Neural progenitor cell (in vitro differentiated cells): ENCODE results near the gene CRYZL1. TPM values are rescaled to one million over a fixed set of nuclear protein-coding genes. Genes with fewer than 3 reads are reported as not detected.
A peak's percentile ranks its signal among the peaks of the same experiment; 100 is the strongest.

Experiments used
- DNase-seq: peaks from one replicate; pipeline ENCODE4 v3.0.0-alpha.2; 2016; ENCODE audit warnings: low spot score
- H2AFZ ChIP-seq: fragments of 200-600 bp; sonication (generic); replicated peaks from 2 replicates; pipeline ENCODE4 v1.6.1; 2016; ENCODE audit warnings: antibody characterized with exemption
- H3F3A ChIP-seq: fragments of 200-600 bp; sonication (generic); 2 replicates; pipeline ENCODE4 v1.6.1; 2016; ENCODE audit warnings: antibody characterized with exemption, low read depth
- H3K27ac ChIP-seq: fragments of 200-600 bp; sonication (generic); 2 replicates; pipeline ENCODE4 v1.5.1; 2016; ENCODE audit warnings: mild to moderate bottlenecking
- H3K27me3 ChIP-seq: fragments of 200-600 bp; sonication (generic); 2 replicates; pipeline ENCODE4 v1.6.1; 2016; ENCODE audit warnings: mild to moderate bottlenecking, moderate library complexity
- H3K36me3 ChIP-seq: fragments of 200-600 bp; sonication (generic); 2 replicates; pipeline ENCODE4 v1.5.1; 2016
- H3K4me1 ChIP-seq: fragments of 200-600 bp; sonication (generic); 2 replicates; pipeline ENCODE4 v1.6.1; 2016; ENCODE audit warnings: mixed run types
- H3K4me2 ChIP-seq: fragments of 200-600 bp; sonication (generic); 2 replicates; pipeline ENCODE4 v1.6.1; 2016
- H3K4me3 ChIP-seq: fragments of 200-600 bp; sonication (generic); 2 replicates; pipeline ENCODE4 v1.5.1; 2016
- H3K79me2 ChIP-seq: fragments of 200-600 bp; sonication (generic); 2 replicates; pipeline ENCODE4 v1.6.1; 2016; ENCODE audit warnings: low read depth
- H3K9ac ChIP-seq: fragments of 200-600 bp; sonication (generic); 2 replicates; pipeline ENCODE4 v1.6.1; 2016
- H3K9me3 ChIP-seq: fragments of 200-600 bp; sonication (generic); 2 replicates; pipeline ENCODE4 v1.5.1; 2016; ENCODE audit warnings: low read depth
- H4K20me1 ChIP-seq: fragments of 200-600 bp; sonication (generic); 2 replicates; pipeline ENCODE4 v1.6.1; 2016; ENCODE audit warnings: low read depth
- H3K27ac Mint-ChIP-seq: 3 replicates; pipeline ENCODE4 v1.8.0; 2021; ENCODE audit warnings: mixed read lengths
- H3K27me3 Mint-ChIP-seq: 2 replicates; pipeline ENCODE4 v1.8.0; 2022; ENCODE audit warnings: low read depth, mild to moderate bottlenecking, inconsistent platforms, moderate library complexity, mixed read lengths; ENCODE audit not compliant: insufficient read depth
- H3K36me3 Mint-ChIP-seq: 3 replicates; pipeline ENCODE4 v1.8.0; 2021; ENCODE audit warnings: mixed read lengths
- H3K4me1 Mint-ChIP-seq: 3 replicates; pipeline ENCODE4 v1.8.0; 2021; ENCODE audit warnings: mixed read lengths
- H3K4me3 Mint-ChIP-seq: 3 replicates; pipeline ENCODE4 v1.8.0; 2021; ENCODE audit warnings: mild to moderate bottlenecking, moderate library complexity, mixed read lengths
- H3K9me3 Mint-ChIP-seq: 3 replicates; pipeline ENCODE4 v1.8.0; 2020; ENCODE audit warnings: mixed read lengths
- EZH2 ChIP-seq: fragments of 200-600 bp; sonication (generic); IDR thresholded peaks from 2 replicates; pipeline ENCODE4 v1.6.1; 2017; ENCODE audit warnings: antibody characterized with exemption, mild to moderate bottlenecking, moderate library complexity
- EZH2phosphoT487 ChIP-seq: fragments of 200-600 bp; sonication (generic); IDR thresholded peaks from 2 replicates; pipeline ENCODE4 v1.6.1; 2017; ENCODE audit warnings: antibody characterized with exemption
- total RNA-seq: library from RNA; depleted of rRNA; stranded (reverse); fragments of >200 nt; gene quantifications from 2 replicates; pipeline ENCODE4 v1.2.3, GENCODE V29; 2015; ENCODE audit warnings: low replicate concordance
- TF ChIP-seq, protein P1 (sequence below): fragments of 200-600 bp; sonication (generic); IDR thresholded peaks from 2 replicates; pipeline ENCODE4 v1.5.1; 2017; ENCODE audit warnings: antibody characterized with exemption, mild to moderate bottlenecking

CRYZL1 gene
- total RNA-seq, 1 donor from 2014 or later = 80.0 TPM

DNA sequence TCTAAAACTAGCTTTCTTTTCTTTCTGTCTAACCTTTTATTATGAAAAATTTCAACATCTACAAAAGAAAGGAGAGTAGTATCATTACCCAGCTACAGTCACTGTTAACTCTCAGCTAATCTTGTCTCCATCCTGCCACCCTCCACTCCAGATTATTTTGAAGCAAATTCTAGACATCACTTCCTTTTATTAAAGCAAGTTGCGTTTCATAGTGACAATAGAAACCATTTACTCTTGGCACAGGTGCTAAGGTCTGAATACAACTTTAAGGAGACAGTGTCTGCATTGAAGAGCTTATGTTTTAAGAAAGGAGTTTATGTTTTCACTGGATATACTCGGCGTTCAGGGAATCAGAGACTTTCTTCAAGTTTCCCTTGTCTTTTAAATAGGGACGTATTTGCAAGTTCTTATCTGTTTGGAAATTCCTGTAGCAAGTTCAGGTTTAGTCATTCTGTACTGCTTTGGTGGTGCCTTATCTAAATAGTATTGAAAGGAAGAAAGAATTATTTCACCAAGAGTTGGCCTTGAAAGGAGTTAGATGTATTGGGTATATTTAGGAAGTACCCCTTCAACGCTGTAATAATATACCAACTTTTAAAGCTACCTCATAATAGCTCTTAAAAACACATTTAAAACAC, 43.5 kb upstream of the CRYZL1 start:
- H3K4me1 ChIP-seq = peaks cover 23% of the 10 kb centered on the region
- no peaks in the 10 kb centered on the region for H3K36me3 ChIP-seq
- Mint-ChIP-seq H3K9me3 (peaks cover 8% of the 10 kb centered on the region), H3K27me3 (peaks cover 2% of the 10 kb centered on the region), H3K4me3 (no peak overlapping the region), H3K4me1 (peaks cover 51% of the 10 kb centered on the region), H3K27ac (peak overlapping the region; percentile 91), H3K36me3 (peaks cover 10% of the 10 kb centered on the region)
- H3K4me2 ChIP-seq = no peak overlapping the region
- no peak overlapping the region for H2AFZ ChIP-seq
- H3K4me3 ChIP-seq = no peak overlapping the region
- H3K9ac ChIP-seq = no peak overlapping the region
- DNase-seq = no peak
- H3F3A ChIP-seq = peaks cover 20% of the 10 kb centered on the region
- TF ChIP-seq EZH2 (no peak), EZH2phosphoT487 (no peak)
- TF ChIP-seq, protein P1, sequence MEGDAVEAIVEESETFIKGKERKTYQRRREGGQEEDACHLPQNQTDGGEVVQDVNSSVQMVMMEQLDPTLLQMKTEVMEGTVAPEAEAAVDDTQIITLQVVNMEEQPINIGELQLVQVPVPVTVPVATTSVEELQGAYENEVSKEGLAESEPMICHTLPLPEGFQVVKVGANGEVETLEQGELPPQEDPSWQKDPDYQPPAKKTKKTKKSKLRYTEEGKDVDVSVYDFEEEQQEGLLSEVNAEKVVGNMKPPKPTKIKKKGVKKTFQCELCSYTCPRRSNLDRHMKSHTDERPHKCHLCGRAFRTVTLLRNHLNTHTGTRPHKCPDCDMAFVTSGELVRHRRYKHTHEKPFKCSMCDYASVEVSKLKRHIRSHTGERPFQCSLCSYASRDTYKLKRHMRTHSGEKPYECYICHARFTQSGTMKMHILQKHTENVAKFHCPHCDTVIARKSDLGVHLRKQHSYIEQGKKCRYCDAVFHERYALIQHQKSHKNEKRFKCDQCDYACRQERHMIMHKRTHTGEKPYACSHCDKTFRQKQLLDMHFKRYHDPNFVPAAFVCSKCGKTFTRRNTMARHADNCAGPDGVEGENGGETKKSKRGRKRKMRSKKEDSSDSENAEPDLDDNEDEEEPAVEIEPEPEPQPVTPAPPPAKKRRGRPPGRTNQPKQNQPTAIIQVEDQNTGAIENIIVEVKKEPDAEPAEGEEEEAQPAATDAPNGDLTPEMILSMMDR = no peak
- H3K9me3 ChIP-seq = no peaks in the 10 kb centered on the region
- peaks cover 72% of the 10 kb centered on the region for H4K20me1 ChIP-seq
- no peak overlapping the region for H3K27ac ChIP-seq
- no peaks in the 10 kb centered on the region for H3K27me3 ChIP-seq
- H3K79me2 ChIP-seq = peaks cover 100% of the 10 kb centered on the region

DNA sequence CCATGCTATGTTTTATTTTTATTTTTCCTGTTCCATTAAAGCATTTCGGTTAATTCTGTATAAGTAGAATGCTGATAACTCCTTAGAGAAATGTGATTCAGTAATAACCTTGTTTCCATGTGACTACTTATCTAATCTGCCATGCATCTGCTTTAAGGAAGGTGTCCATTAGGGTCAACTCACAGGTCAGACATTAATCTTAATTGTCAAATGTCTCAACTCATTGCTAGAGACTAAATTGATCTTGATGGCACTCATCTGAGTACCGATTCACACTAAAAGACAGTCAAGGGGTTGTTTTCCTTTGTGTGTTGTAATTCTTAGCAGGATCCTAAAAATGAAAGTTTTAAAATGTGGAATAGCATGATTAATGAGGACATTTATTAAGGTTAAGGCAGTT, 42.5 kb upstream of the CRYZL1 start:
- Histone ChIP-seq H3K4me3 (no peak overlapping the region), H3K9ac (no peak overlapping the region), H3K36me3 (no peaks in the 10 kb centered on the region), H2AFZ (no peak overlapping the region), H3K4me2 (no peak overlapping the region), H3F3A (peaks cover 18% of the 10 kb centered on the region), H3K4me1 (peaks cover 23% of the 10 kb centered on the region), H3K27ac (no peak overlapping the region), H3K79me2 (peaks cover 100% of the 10 kb centered on the region), H3K27me3 (no peaks in the 10 kb centered on the region), H3K9me3 (no peaks in the 10 kb centered on the region), H4K20me1 (peaks cover 64% of the 10 kb centered on the region)
- no peak for DNase-seq
- Mint-ChIP-seq H3K36me3 (peaks cover 16% of the 10 kb centered on the region), H3K27me3 (peaks cover 2% of the 10 kb centered on the region), H3K4me3 (peak overlapping the region; percentile 46), H3K27ac (peak overlapping the region; percentile 89), H3K9me3 (peaks cover 14% of the 10 kb centered on the region), H3K4me1 (peaks cover 51% of the 10 kb centered on the region)
- TF ChIP-seq EZH2phosphoT487 = no peak
- no peak for TF ChIP-seq EZH2
- TF ChIP-seq, protein P1 = no peak

DNA sequence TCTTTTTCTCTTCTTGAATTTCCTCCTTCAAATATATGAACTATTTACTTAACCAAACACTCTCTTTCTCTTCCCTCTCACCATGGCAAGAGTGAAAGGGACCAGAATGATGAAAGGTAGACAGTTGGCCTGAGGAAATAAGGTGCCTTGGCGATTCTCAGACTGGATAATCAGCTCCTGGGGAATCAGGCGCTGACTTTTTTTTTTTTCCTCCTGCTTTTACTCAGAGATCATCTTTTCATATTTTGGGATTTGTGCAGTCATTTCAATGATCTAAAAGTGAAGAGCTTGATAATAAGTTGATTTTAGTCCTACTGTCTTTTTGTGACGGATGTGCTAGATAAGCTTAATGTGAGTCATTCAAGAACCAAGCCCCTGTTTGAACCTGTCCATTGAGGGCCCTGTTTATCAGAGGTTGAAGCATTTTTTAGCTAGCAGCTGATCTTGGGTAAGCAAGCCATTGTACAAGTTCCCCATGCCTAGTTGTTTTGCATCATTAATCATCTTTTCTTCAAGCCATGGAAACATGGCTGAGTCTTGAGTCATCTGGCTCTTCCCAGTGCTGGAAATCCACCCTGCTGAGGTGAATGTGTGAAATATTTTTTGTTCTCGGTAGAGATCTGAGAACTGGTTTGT, 41.6 kb upstream of the CRYZL1 start:
- Mint-ChIP-seq H3K4me1 (peaks cover 47% of the 10 kb centered on the region), H3K36me3 (peaks cover 22% of the 10 kb centered on the region), H3K27ac (peak overlapping the region; percentile 80), H3K27me3 (peaks cover 2% of the 10 kb centered on the region), H3K9me3 (peaks cover 14% of the 10 kb centered on the region), H3K4me3 (peak overlapping the region; percentile 14)
- Histone ChIP-seq H3K4me3 (no peak overlapping the region), H3K79me2 (peaks cover 100% of the 10 kb centered on the region), H3K9ac (no peak overlapping the region), H3K27ac (no peak overlapping the region), H3K4me2 (no peak overlapping the region), H2AFZ (no peak overlapping the region), H3K36me3 (no peaks in the 10 kb centered on the region), H3K27me3 (no peaks in the 10 kb centered on the region), H4K20me1 (peaks cover 58% of the 10 kb centered on the region), H3F3A (peaks cover 18% of the 10 kb centered on the region), H3K4me1 (peaks cover 23% of the 10 kb centered on the region), H3K9me3 (no peaks in the 10 kb centered on the region)
- TF ChIP-seq, protein P1 = no peak
- TF ChIP-seq EZH2phosphoT487 = no peak
- TF ChIP-seq EZH2 = no peak
- DNase-seq = no peak
